Fibroblast of skin of right quadriceps (primary cell): ENCODE results near the gene POU4F3.
"Not testable (repeated sequence)": the region's sequence is repeated elsewhere in the genome, so short reads cannot be mapped to it uniquely, and the experiment has no call there.

Experiments used
- DNase-seq: peaks from one replicate; pipeline ENCODE4 v3.0.0-alpha.2; 2013

Gene POU4F3

GRCh38 chr5:146338774-146339714 is at the start of gene POU4F3:
POU4F3 (plus strand) TSS chr5:146338839; CDS start chr5:146339113, 274 bp downstream.
- no peak for DNase-seq

- peak; percentile 36 for DNase-seq
Measured at GRCh38 chr5:146290318-146290717, 48.3 kb upstream of the POU4F3 start.

DNA sequence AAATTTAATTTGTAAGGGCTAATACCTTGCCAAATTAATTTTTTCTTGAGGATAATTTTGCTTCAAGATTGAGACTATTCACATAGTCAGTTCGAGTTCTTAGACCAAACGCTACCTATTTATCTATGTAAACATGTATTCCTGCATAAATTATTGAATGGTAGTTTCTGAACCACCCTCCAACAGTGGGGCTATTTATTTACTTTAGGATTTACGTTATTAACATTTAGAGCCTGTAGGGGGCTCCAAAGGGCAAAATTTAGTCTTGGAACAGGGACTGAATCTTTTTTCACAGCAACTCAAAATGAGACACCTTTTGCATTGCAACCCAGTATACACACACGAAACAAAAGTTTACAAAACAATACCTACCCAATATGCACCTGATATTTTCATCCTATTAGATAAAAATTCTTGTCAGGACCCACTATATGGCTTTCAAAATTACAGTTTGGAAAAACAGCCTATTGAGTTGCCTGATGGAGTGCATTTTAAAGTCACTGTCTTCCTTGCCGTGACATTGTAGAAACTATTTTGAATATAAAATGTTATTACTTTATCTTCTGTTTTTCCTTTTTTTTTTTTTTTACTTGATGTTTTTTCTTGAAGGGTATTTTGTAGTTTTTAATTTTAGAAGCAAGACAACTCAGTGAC is 47.1 kb upstream of the POU4F3 start:
- peak; percentile 48 for DNase-seq

- no peak for DNase-seq
Measured at GRCh38 chr5:146296245-146296644, 42.4 kb upstream of the POU4F3 start.

GRCh38 chr5:146298920-146299319 is 39.7 kb upstream of the POU4F3 start:
- not testable (repeated sequence) for DNase-seq

- DNase-seq, result peak; percentile 11
Measured at GRCh38 chr5:146301626-146302025, 37.0 kb upstream of the POU4F3 start.

DNA sequence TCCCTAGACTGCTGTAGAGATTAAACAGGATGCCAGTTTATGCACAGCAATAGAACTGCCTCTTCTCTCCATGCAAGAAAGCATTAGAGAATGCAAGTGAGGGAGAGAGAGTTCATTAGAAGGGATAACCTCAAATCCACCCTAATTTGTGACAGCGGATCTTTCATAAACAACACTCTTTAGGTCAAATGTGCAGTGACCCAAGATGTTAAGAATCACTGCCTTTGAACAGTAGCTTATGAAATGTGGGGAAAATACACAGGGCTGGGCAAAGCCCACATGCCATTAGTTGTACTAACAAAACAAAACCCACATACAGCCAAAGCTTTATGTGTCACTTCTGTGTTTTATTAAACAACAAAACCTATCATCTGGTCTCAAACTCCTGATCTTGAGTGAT is 36.2 kb upstream of the POU4F3 start:
- DNase-seq, result no peak

DNA sequence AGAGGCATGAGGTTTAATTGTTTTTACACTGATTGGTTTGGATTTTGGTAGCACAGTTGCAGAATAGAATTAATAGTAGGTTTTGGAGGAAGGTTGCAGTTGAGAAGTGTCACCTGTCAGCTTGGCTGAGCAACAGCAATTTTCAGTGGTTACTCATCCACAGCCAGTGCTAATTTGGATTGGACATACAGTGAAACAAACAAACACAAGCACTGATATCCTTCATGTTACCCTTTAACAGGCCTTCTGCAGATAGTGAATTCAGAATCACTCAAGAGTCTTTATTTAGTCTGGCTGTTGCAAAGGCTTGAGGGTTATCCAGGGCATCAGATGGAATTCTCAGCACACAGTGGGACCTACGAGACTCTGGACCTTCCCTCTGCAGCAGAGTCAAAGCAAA is 31.8 kb upstream of the POU4F3 start:
- DNase-seq, result no peak

DNA sequence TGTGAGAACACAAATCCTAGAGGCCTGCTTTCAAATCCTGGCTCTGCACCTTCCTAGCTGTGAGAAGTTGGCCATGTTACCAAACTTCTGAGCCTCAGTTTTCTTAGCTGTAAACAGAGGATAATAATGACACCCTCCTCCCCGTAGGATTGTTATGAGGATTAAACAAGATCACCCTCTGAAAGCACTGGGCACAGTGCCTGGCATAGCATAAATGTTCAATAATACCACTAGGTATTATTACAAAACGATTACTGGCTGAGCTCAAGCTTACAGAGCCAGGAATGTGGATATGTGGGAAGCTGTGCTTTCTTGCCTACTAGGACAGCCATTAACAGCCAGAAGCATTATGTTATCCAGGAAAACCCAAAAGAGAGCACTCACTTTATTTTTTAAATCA is 30.8 kb upstream of the POU4F3 start:
- DNase-seq, result no peak

DNA sequence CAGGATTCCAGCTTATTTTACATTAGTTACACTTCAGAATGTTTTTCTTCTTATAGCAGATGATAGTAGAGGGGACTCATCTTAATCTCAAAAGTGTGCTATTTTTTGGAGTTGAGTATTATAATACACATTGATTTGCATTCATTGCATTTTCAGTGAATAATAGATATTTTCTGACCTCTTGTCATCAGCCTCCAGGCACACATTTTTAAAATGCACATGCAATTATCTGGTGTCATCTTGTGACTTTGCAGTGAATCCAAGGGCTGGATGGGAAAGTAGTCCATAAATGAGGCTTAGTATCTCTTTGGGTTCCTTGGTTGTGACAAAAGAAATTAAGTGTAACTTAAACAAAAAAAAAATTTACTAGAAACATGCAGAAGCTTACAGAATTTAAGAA is 28.1 kb upstream of the POU4F3 start:
- DNase-seq, result no peak

DNA sequence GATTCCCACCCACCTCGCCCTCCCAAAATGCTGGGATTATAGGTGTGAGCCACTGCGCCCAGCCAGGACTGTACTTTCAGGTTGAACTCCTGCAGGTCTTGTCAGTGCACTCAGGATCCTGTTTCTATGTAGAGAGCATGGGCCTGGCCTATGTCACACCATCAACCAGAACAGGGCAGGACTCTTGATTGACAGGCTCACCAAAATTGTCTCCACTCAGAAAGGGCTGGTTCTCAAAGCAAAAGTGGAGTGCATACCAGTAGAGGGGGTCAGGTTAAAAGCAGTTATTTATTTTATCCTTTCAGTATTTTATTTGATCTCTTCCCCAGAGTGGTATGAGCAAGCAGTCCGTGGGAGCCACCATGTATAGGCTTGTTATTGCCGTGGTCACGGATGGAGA is 27.4 kb upstream of the POU4F3 start:
- no peak for DNase-seq

DNA sequence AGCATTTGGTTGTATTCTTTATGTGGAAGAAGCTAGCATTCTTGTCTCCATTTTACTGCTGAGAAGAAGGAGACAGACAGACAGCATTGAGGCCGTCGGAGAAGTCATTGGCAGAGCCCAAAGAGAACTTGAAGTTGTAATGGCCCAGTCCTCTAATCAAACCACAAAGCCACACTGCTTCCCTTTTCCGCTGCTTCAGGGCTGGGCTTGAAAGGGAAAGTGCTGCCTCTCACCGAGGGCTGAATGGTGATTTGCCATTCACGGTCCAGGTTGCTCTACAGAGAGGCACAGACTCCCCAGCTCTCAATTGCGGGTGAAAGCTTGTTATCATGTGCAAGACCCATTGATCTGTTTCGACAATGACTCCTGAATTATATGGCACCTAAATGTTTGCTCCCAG is 25.6 kb upstream of the POU4F3 start:
- DNase-seq, result no peak

GRCh38 chr5:146321571-146321970 is 17.1 kb upstream of the POU4F3 start:
- no peak for DNase-seq

- no peak for DNase-seq
Measured at GRCh38 chr5:146327257-146327870, 11.3 kb upstream of the POU4F3 start.

DNA sequence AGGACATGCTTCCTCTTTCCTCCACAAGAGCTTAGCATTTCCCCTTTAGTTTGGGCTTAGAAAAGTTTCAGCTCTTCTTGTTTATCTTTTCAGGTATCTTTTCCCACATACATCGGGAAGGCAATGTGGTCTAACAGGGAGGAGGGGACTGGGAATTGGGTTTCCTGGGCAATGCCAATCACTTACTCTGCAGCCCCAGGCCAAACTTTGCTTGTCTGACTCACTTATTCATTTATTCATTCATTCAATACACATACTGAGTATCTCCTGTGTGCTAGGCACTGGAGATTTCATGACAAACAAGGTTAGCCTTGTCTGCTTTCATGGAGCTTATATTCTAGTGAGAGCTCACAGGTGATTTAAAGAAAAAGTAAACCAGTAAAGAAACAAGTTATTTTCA is 10.7 kb upstream of the POU4F3 start:
- no peak for DNase-seq

GRCh38 chr5:146329697-146330096 is 8.9 kb upstream of the POU4F3 start:
- DNase-seq, result no peak

- no peak for DNase-seq
Measured at GRCh38 chr5:146331423-146331822, 7.2 kb upstream of the POU4F3 start.

DNA sequence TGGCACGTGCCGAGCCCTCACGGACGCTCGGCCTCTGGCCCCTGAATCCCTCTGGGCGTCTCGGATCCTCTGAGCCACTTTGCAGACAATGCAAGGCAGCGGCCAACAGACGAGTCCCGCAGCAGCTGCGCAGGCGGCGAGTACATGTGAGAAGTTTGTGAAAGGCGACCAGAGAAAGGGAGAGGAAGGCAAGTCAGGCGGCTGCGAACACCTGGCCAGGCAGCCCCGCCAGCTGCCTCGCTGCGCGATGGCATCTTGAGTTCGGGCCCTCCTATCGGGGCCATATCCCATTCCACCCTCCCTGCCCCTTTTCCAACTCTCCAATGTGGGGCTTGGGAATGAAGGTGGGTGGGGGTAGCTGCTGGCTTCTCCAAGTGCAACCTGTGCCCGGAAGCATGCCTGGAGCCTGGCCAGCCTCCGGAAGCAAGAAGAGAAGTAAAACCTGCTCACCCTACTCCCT is 4.5 kb upstream of the POU4F3 start:
- DNase-seq, result no peak

DNA sequence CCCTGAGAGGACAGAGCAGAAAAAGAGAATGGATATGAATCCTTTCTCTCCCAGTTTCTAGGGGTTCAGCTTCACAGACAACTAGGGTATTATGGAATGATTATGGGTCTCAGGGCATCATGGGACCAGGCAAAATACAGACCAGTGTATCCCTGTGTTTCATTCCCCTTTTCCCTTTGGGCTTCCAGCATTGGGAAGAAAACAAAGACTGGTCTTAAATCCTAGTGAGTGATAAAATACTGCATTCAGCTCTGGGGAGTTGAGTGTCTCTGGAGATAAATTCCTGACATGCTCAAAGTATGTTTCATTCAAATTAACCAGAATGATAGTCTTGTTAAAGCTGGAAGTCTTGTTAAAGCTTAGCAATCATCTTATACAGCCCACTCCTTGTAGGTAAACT is 2.4 kb upstream of the POU4F3 start:
- DNase-seq, result peak; percentile 1

- no peak for DNase-seq
Measured at GRCh38 chr5:146337264-146337904, 1.3 kb upstream of the POU4F3 start.

DNA sequence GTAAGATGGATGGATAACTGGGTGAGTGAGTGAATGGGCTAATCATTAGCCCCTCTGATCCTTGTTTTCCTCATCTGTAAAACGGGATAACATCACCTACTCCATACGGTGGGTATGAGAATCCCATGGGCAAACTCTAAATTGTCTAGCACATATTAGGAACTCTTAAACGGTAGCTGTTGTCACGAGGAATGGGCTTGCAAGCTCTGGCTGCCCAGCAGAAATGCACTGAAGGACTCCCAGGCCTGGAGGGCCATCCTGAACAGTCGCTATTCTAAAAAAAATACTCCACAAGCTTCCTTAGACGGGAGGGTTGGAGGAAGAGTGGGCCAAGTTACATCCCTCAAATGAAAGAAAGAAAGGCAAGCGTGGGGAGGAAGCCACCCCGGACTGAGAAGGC is 711 bp upstream of the POU4F3 start:
- no peak for DNase-seq

- no peak for DNase-seq
Measured at GRCh38 chr5:146339715-146340259, 1.1 kb downstream of the POU4F3 start.
